AG04450 (cell line): ENCODE data around the gene FSTL4. TPM values are rescaled to one million over a fixed set of nuclear protein-coding genes. Genes with fewer than 3 reads are reported as not detected.
A peak's percentile ranks its signal among the peaks of the same experiment; 100 is the strongest.

Source experiments
- CTCF ChIA-PET: fragments of 300-600, 350-600 bp; formaldehyde crosslinking; extraction: SDS; loops from one replicate; lab custom pipeline; 2022; ENCODE audit warnings: antibody characterized with exemption, inconsistent platforms; lab: Charles Lee
- POLR2A ChIA-PET: fragments of 350-600 bp; formaldehyde crosslinking; extraction: SDS; loops from one replicate; lab custom pipeline; 2021; ENCODE audit warnings: antibody characterized with exemption, inconsistent platforms; lab: Yijun Ruan, JAX
- DNase-seq: peaks from one replicate; pipeline ENCODE4 v3.0.0-alpha.2; 2011; ENCODE audit warnings: low read depth, low spot score
- H3K27ac ChIP-seq: one replicate; pipeline ENCODE4 v1.5.1; 2012; ENCODE audit warnings: low read depth, low read length, control low read depth
- H3K27me3 ChIP-seq: one replicate; pipeline ENCODE4 v1.6.0; 2012; ENCODE audit warnings: low read length; ENCODE audit not compliant: control insufficient read depth, insufficient read depth
- H3K4me3 ChIP-seq: 2 replicates; pipeline ENCODE4 v1.5.1; 2011; ENCODE audit warnings: mild to moderate bottlenecking, low read depth, low read length, control low read depth
- H3K9me3 ChIP-seq: 2 replicates; pipeline ENCODE4 v1.5.1; 2012; ENCODE audit warnings: low read length; ENCODE audit not compliant: control insufficient read depth, insufficient read depth
- CTCF ChIP-seq: IDR thresholded peaks from 2 replicates; pipeline ENCODE4 v1.5.1; 2011; ENCODE audit warnings: low read depth, low read length, control low read depth, inconsistent platforms
- polyA plus RNA-seq: library from polyadenylated mRNA; depleted of rRNA; stranded (reverse); fragments of >200 nt; gene quantifications from 2 replicates; pipeline ENCODE4 v1.2.3, GENCODE V29; 2011

FSTL4 gene
- polyA plus RNA-seq, 1 experiment = 0.11 TPM

- CTCF ChIA-PET = interaction anchor here (1.5 to 2.3 kb wide), 3 partner anchors 12 to 523 kb away, joined by 3 to 10 read pairs (median 5); no protein-coding TSS in a partner anchor
- Histone ChIP-seq H3K9me3 (no peaks in the 10 kb centered on the region), H3K27me3 (peaks cover under 1% of the 10 kb centered on the region), H3K27ac (no peak overlapping the region), H3K4me3 (no peak overlapping the region)
- POLR2A ChIA-PET = no interaction called here
- DNase-seq = no peak
- TF ChIP-seq CTCF = no peak
Measured at GRCh38 chr5:133421806-133422205, 190.5 kb downstream of the FSTL4 start.

- POLR2A ChIA-PET = no interaction called here
- DNase-seq = no peak
- no peak overlapping the region for H3K4me3 ChIP-seq
Measured at GRCh38 chr5:133421394-133421793, 190.9 kb downstream of the FSTL4 start.

GRCh38 chr5:133420440-133421301 lies 191.7 kb downstream of the FSTL4 start:
- Histone ChIP-seq H3K27ac (peak overlapping the region; percentile 21), H3K9me3 (no peaks in the 10 kb centered on the region), H3K27me3 (no peaks in the 10 kb centered on the region), H3K4me3 (no peak overlapping the region)
- no peak for TF ChIP-seq CTCF
- DNase-seq = no peak
- CTCF ChIA-PET = interaction anchor here (0.7 to 2.3 kb wide), 4 partner anchors 11 to 524 kb away, joined by 3 to 10 read pairs (median 4); no protein-coding TSS in a partner anchor
- POLR2A ChIA-PET = no interaction called here

More at GRCh38 chr5:133421394-133421793, 190.9 kb downstream of the FSTL4 start:
- Histone ChIP-seq H3K27me3 (no peaks in the 10 kb centered on the region), H3K27ac (no peak overlapping the region), H3K9me3 (no peaks in the 10 kb centered on the region)
- TF ChIP-seq CTCF = peak; percentile 18
- CTCF ChIA-PET = interaction anchor here (0.7 to 2.3 kb wide), 4 partner anchors 11 to 523 kb away, joined by 3 to 10 read pairs (median 4); no protein-coding TSS in a partner anchor

- no peak for TF ChIP-seq CTCF
- H3K27ac ChIP-seq = no peak overlapping the region
- H3K9me3 ChIP-seq = no peaks in the 10 kb centered on the region
- H3K27me3 ChIP-seq = no peaks in the 10 kb centered on the region
- ChIA-PET CTCF (no interaction called here), POLR2A (no interaction called here)
- DNase-seq = no peak
- no peak overlapping the region for H3K4me3 ChIP-seq
Measured at GRCh38 chr5:133415906-133416305, 196.4 kb downstream of the FSTL4 start.

GRCh38 chr5:133415506-133415905 lies 196.8 kb downstream of the FSTL4 start:
- Histone ChIP-seq H3K27ac (no peak overlapping the region), H3K27me3 (no peaks in the 10 kb centered on the region), H3K4me3 (no peak overlapping the region), H3K9me3 (no peaks in the 10 kb centered on the region)
- ChIA-PET POLR2A (no interaction called here), CTCF (no interaction called here)
- no peak for TF ChIP-seq CTCF
- no peak for DNase-seq
